ENCODE measurements around the gene COMT. TPM values are rescaled to one million over a fixed set of nuclear protein-coding genes. Genes with fewer than 3 reads are reported as not detected.

COMT gene
- total RNA-seq, 1 experiment from 2014 or later: 96.0 TPM

- BruUV-seq (replicated peaks): no TSS peak
- peaks cover 14% of the 10 kb centered on the region for H3K4me1 Mint-ChIP-seq (ENCODE audit: low read depth, unreplicated experiment)
- no peaks in the 10 kb centered on the region for H3K36me3 ChIP-seq (ENCODE audit: control insufficient read depth, insufficient read depth, low read length)
- no peak overlapping the region for H3K4me3 Mint-ChIP-seq (ENCODE audit: unreplicated experiment)
- no peaks in the 10 kb centered on the region for H3K27me3 Mint-ChIP-seq (ENCODE audit: insufficient read depth, unreplicated experiment)
- no peak overlapping the region for H3K4me3 ChIP-seq (ENCODE audit: low read depth, low read length)
- CTCF ChIA-PET: no interaction called here
- no peak for DNase-seq
- POLR2A ChIA-PET: no interaction called here
- H3K27me3 ChIP-seq (replicated peaks; ENCODE audit: control insufficient read depth, insufficient read depth, low read length): no peaks in the 10 kb centered on the region
- peaks cover 18% of the 10 kb centered on the region for H3K36me3 Mint-ChIP-seq (ENCODE audit: insufficient read depth, unreplicated experiment)
- peak overlapping the region; percentile 40 for H3K27ac Mint-ChIP-seq (ENCODE audit: unreplicated experiment)
- H3K9me3 Mint-ChIP-seq (ENCODE audit: unreplicated experiment): no peaks in the 10 kb centered on the region
- peaks cover 19% of the 10 kb centered on the region for H3K4me1 ChIP-seq
- TF ChIP-seq CTCF (IDR thresholded peaks at IDR 0.05; ENCODE audit: insufficient read depth in 1 of 2, low read depth in 1 of 2, low read length in 1 of 2, severe bottlenecking in 1 of 2, unreplicated experiment in 1 of 2): no peak
- H3K9me3 ChIP-seq: no peaks in the 10 kb centered on the region
- intact Hi-C loops (cut with micrococcal nuclease; ENCODE audit: unreplicated experiment): no loop called here
Observed at GRCh38 chr22:19893363-19893762, 48.2 kb upstream of the COMT start.

- POLR2A ChIA-PET: no interaction called here
- no TSS peak for BruUV-seq (replicated peaks)
Observed at GRCh38 chr22:19895160-19895849, 46.3 kb upstream of the COMT start.

GRCh38 chr22:19896665-19897355 lies 44.8 kb upstream of the COMT start:
- Mint-ChIP-seq H3K27me3 (ENCODE audit: insufficient read depth, unreplicated experiment) (no peaks in the 10 kb centered on the region), H3K27ac (ENCODE audit: unreplicated experiment) (peak overlapping the region; percentile 45), H3K9me3 (ENCODE audit: unreplicated experiment) (no peaks in the 10 kb centered on the region), H3K4me3 (ENCODE audit: unreplicated experiment) (no peak overlapping the region), H3K36me3 (ENCODE audit: insufficient read depth, unreplicated experiment) (peaks cover 11% of the 10 kb centered on the region), H3K4me1 (ENCODE audit: low read depth, unreplicated experiment) (peaks cover 7% of the 10 kb centered on the region)
- Histone ChIP-seq H3K4me3 (ENCODE audit: low read depth, low read length) (no peak overlapping the region), H3K9me3 (no peaks in the 10 kb centered on the region), H3K36me3 (ENCODE audit: control insufficient read depth, insufficient read depth, low read length) (no peaks in the 10 kb centered on the region), H3K4me1 (peaks cover 7% of the 10 kb centered on the region), H3K27me3 (replicated peaks; ENCODE audit: control insufficient read depth, insufficient read depth, low read length) (no peaks in the 10 kb centered on the region)
- DNase-seq: no peak
- CTCF ChIA-PET: no interaction called here
- POLR2A ChIA-PET: no interaction called here
- no peak for TF ChIP-seq CTCF (IDR thresholded peaks at IDR 0.05; ENCODE audit: insufficient read depth in 1 of 2, low read depth in 1 of 2, low read length in 1 of 2, severe bottlenecking in 1 of 2, unreplicated experiment in 1 of 2)
- intact Hi-C loops (cut with micrococcal nuclease; ENCODE audit: unreplicated experiment): no loop called here
- no TSS peak for BruUV-seq (replicated peaks)

More at GRCh38 chr22:19895160-19895849, 46.3 kb upstream of the COMT start:
- no peaks in the 10 kb centered on the region for H3K9me3 Mint-ChIP-seq (ENCODE audit: unreplicated experiment)
- H3K4me1 ChIP-seq: peaks cover 19% of the 10 kb centered on the region
- H3K4me1 Mint-ChIP-seq (ENCODE audit: low read depth, unreplicated experiment): peaks cover 14% of the 10 kb centered on the region
- no peaks in the 10 kb centered on the region for H3K27me3 ChIP-seq (replicated peaks; ENCODE audit: control insufficient read depth, insufficient read depth, low read length)
- H3K4me3 Mint-ChIP-seq (ENCODE audit: unreplicated experiment): no peak overlapping the region
- H3K27me3 Mint-ChIP-seq (ENCODE audit: insufficient read depth, unreplicated experiment): no peaks in the 10 kb centered on the region
- H3K4me3 ChIP-seq (ENCODE audit: low read depth, low read length): no peak overlapping the region
- DNase-seq: no peak
- no peaks in the 10 kb centered on the region for H3K9me3 ChIP-seq
- CTCF ChIA-PET: no interaction called here
- no peak overlapping the region for H3K27ac Mint-ChIP-seq (ENCODE audit: unreplicated experiment)
- no peaks in the 10 kb centered on the region for H3K36me3 ChIP-seq (ENCODE audit: control insufficient read depth, insufficient read depth, low read length)
- intact Hi-C loops (cut with micrococcal nuclease; ENCODE audit: unreplicated experiment): no loop called here
- peaks cover 18% of the 10 kb centered on the region for H3K36me3 Mint-ChIP-seq (ENCODE audit: insufficient read depth, unreplicated experiment)
- TF ChIP-seq CTCF (IDR thresholded peaks at IDR 0.05; ENCODE audit: insufficient read depth in 1 of 2, low read depth in 1 of 2, low read length in 1 of 2, severe bottlenecking in 1 of 2, unreplicated experiment in 1 of 2): no peak

Data from Caco-2 (cell line).